ENCODE data around the gene OR4F15.

Gene OR4F15

GRCh38 chr15:101820781-101821180 lies 8.8 kb downstream of the OR4F15 start:
- peaks cover 3% of the 10 kb centered on the region for H3K27me3 ChIP-seq (replicated peaks; ENCODE audit: control insufficient read depth, insufficient read depth, low read length, poor library complexity, severe bottlenecking)
- H3K4me1 ChIP-seq (ENCODE audit: control insufficient read depth, insufficient read depth, low read length, poor library complexity, severe bottlenecking) = no peaks in the 10 kb centered on the region
- no peak overlapping the region for H3K27ac ChIP-seq (ENCODE audit: insufficient read depth, low read length, poor library complexity, severe bottlenecking)
- H3K36me3 ChIP-seq (ENCODE audit: control insufficient read depth, insufficient read depth, low read length) = no peaks in the 10 kb centered on the region
- no peaks in the 10 kb centered on the region for H3K9me3 ChIP-seq (ENCODE audit: control insufficient read depth, low read length)
- no peak for DNase-seq
- H3K4me3 ChIP-seq (ENCODE audit: insufficient read depth, low read depth, low read length, poor library complexity, severe bottlenecking) = no peak overlapping the region

GRCh38 chr15:101827257-101827656 lies 15.3 kb downstream of the OR4F15 start:
- Histone ChIP-seq H3K36me3 (ENCODE audit: control insufficient read depth, insufficient read depth, low read length) (no peaks in the 10 kb centered on the region), H3K4me1 (ENCODE audit: control insufficient read depth, insufficient read depth, low read length, poor library complexity, severe bottlenecking) (no peaks in the 10 kb centered on the region), H3K4me3 (ENCODE audit: insufficient read depth, low read depth, low read length, poor library complexity, severe bottlenecking) (no peak overlapping the region), H3K9me3 (ENCODE audit: control insufficient read depth, low read length) (no peaks in the 10 kb centered on the region), H3K27me3 (replicated peaks; ENCODE audit: control insufficient read depth, insufficient read depth, low read length, poor library complexity, severe bottlenecking) (no peaks in the 10 kb centered on the region), H3K27ac (ENCODE audit: insufficient read depth, low read length, poor library complexity, severe bottlenecking) (no peak overlapping the region)
- no peak for DNase-seq

GRCh38 chr15:101828774-101829173 lies 16.8 kb downstream of the OR4F15 start:
- Histone ChIP-seq H3K4me3 (ENCODE audit: insufficient read depth, low read depth, low read length, poor library complexity, severe bottlenecking) (no peak overlapping the region), H3K9me3 (ENCODE audit: control insufficient read depth, low read length) (peaks cover 3% of the 10 kb centered on the region)

GRCh38 chr15:101841656-101842055 lies 29.7 kb downstream of the OR4F15 start:
- no peak overlapping the region for H3K27ac ChIP-seq (ENCODE audit: insufficient read depth, low read length, poor library complexity, severe bottlenecking)
- no peaks in the 10 kb centered on the region for H3K36me3 ChIP-seq (ENCODE audit: control insufficient read depth, insufficient read depth, low read length)
- no peak overlapping the region for H3K4me3 ChIP-seq (ENCODE audit: insufficient read depth, low read depth, low read length, poor library complexity, severe bottlenecking)
- H3K27me3 ChIP-seq (replicated peaks; ENCODE audit: control insufficient read depth, insufficient read depth, low read length, poor library complexity, severe bottlenecking) = no peaks in the 10 kb centered on the region
- H3K4me1 ChIP-seq (ENCODE audit: control insufficient read depth, insufficient read depth, low read length, poor library complexity, severe bottlenecking) = no peaks in the 10 kb centered on the region
- DNase-seq = no peak
- no peaks in the 10 kb centered on the region for H3K9me3 ChIP-seq (ENCODE audit: control insufficient read depth, low read length)

More at GRCh38 chr15:101828774-101829173, 16.8 kb downstream of the OR4F15 start:
- H3K27ac ChIP-seq (ENCODE audit: insufficient read depth, low read length, poor library complexity, severe bottlenecking) = no peak overlapping the region
- no peaks in the 10 kb centered on the region for H3K4me1 ChIP-seq (ENCODE audit: control insufficient read depth, insufficient read depth, low read length, poor library complexity, severe bottlenecking)
- no peaks in the 10 kb centered on the region for H3K27me3 ChIP-seq (replicated peaks; ENCODE audit: control insufficient read depth, insufficient read depth, low read length, poor library complexity, severe bottlenecking)
- no peaks in the 10 kb centered on the region for H3K36me3 ChIP-seq (ENCODE audit: control insufficient read depth, insufficient read depth, low read length)
- DNase-seq = no peak

- no peaks in the 10 kb centered on the region for H3K4me1 ChIP-seq (ENCODE audit: control insufficient read depth, insufficient read depth, low read length, poor library complexity, severe bottlenecking)
- H3K27ac ChIP-seq (ENCODE audit: insufficient read depth, low read length, poor library complexity, severe bottlenecking) = no peak overlapping the region
- no peaks in the 10 kb centered on the region for H3K9me3 ChIP-seq (ENCODE audit: control insufficient read depth, low read length)
- no peak overlapping the region for H3K4me3 ChIP-seq (ENCODE audit: insufficient read depth, low read depth, low read length, poor library complexity, severe bottlenecking)
- DNase-seq = no peak
- no peaks in the 10 kb centered on the region for H3K27me3 ChIP-seq (replicated peaks; ENCODE audit: control insufficient read depth, insufficient read depth, low read length, poor library complexity, severe bottlenecking)
- H3K36me3 ChIP-seq (ENCODE audit: control insufficient read depth, insufficient read depth, low read length) = no peaks in the 10 kb centered on the region
Observed at GRCh38 chr15:101844916-101845315, 32.9 kb downstream of the OR4F15 start.

GRCh38 chr15:101852356-101852755 lies 40.4 kb downstream of the OR4F15 start:
- Histone ChIP-seq H3K9me3 (ENCODE audit: control insufficient read depth, low read length) (no peaks in the 10 kb centered on the region), H3K36me3 (ENCODE audit: control insufficient read depth, insufficient read depth, low read length) (no peaks in the 10 kb centered on the region), H3K4me1 (ENCODE audit: control insufficient read depth, insufficient read depth, low read length, poor library complexity, severe bottlenecking) (no peaks in the 10 kb centered on the region), H3K27me3 (replicated peaks; ENCODE audit: control insufficient read depth, insufficient read depth, low read length, poor library complexity, severe bottlenecking) (no peaks in the 10 kb centered on the region), H3K4me3 (ENCODE audit: insufficient read depth, low read depth, low read length, poor library complexity, severe bottlenecking) (no peak overlapping the region), H3K27ac (ENCODE audit: insufficient read depth, low read length, poor library complexity, severe bottlenecking) (no peak overlapping the region)
- DNase-seq = no peak

Data from effector memory CD4-positive, alpha-beta T cell (primary cell).